Muscle layer of colon (tissue), 2 donors: ENCODE results near the gene ZNF189.

ENCODE experiments used
- H3K27ac ChIP-seq: one replicate; pipeline ENCODE4 v1.7.0; 2013; ENCODE audit warnings: low read depth, mild to moderate bottlenecking, low read length, moderate library complexity
- H3K27me3 ChIP-seq, 2 donors: one replicate each; pipeline ENCODE4 v1.7.0; 2013; ENCODE audit warnings: low read length in 2 of 2, mild to moderate bottlenecking in 2 of 2; ENCODE audit not compliant: insufficient read depth in 2 of 2, control insufficient read depth in 1 of 2
- H3K36me3 ChIP-seq: one replicate; pipeline ENCODE4 v1.7.0; 2013; ENCODE audit warnings: mild to moderate bottlenecking, low read length; ENCODE audit not compliant: insufficient read depth
- H3K4me1 ChIP-seq: one replicate; pipeline ENCODE4 v1.7.0; 2013; ENCODE audit warnings: mild to moderate bottlenecking, low read length; ENCODE audit not compliant: insufficient read depth
- H3K4me3 ChIP-seq, 2 donors: one replicate each; pipeline ENCODE4 v1.7.0; 2013; ENCODE audit warnings: low read length in 2 of 2, low read depth in 1 of 2, mild to moderate bottlenecking in 1 of 2, moderate library complexity in 1 of 2
- H3K9ac ChIP-seq: one replicate; pipeline ENCODE4 v1.7.0; 2013; ENCODE audit warnings: low read length
- H3K9me3 ChIP-seq: one replicate; pipeline ENCODE4 v1.7.0; 2013; ENCODE audit warnings: mild to moderate bottlenecking, low read length
- donor health status: abdominal sarcoma.
- donor health status: Adenocarcinoma of cecum.

Gene ZNF189

DNA sequence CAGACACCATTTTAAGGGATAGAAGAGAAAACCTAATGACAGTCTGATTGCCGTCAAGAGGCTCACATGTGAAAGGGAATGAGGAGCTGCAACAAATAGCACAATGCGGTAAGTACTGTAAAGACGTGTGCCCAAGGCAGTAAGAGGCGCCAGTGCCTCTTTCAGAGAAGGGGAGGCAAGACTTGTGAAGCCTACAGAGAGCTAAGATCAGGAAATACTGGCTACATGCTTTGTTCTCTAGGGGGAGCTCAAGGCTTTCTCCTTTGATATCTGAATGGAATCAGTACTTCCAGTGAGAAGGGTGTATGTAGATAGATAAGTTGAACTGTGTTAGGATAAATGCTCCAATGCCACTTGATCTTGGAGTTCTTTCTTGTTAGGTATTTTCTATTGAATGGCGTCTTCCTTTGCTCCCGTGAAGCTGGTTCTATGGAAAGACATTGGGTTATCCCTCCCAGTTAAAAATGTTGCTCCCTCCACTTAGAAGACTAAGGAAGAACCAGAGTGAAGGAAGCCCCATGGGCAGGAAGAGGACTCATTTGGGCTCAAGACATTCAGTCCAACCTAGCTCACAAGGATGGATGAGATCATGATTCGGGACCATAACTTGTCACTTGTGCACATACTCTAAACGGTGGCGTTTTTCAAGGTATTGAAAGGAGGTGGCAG is 60.4 kb downstream of the ZNF189 start:
- Histone ChIP-seq H3K4me3 (no peak overlapping the region), H3K27ac (no peak overlapping the region), H3K36me3 (no peaks in the 10 kb centered on the region), H3K27me3 (no peaks in the 10 kb centered on the region), H3K4me1 (no peaks in the 10 kb centered on the region), H3K9ac (no peak overlapping the region), H3K9me3 (no peaks in the 10 kb centered on the region)
